Heart left ventricle (tissue), 16 donors: ENCODE measurements around the gene ARMC2. TPM values are rescaled to one million over a fixed set of nuclear protein-coding genes. Genes with fewer than 3 reads are reported as not detected.

Experiments used
- ATAC-seq, 4 donors: fragments of 200-7000 bp; cut with Tn5 transposase; one replicate each; pipeline ENCODE4 v1.9.1; 2020 to 2022; ENCODE audit warnings: moderate library complexity in 4 of 4, mild to moderate bottlenecking in 3 of 4, moderate number of reproducible peaks in 1 of 4
- DNase-seq, 5 donors: peaks; one replicate each; pipeline ENCODE4 v3.0.0-alpha.2; 2020
- H3K27ac ChIP-seq, 12 donors: fragments of 200-600 bp; sonication (generic) in 4 of 12; one replicate each; pipeline versions ENCODE4 v1.5.0 to v1.8.0; 2016 to 2022; ENCODE audit warnings: mild to moderate bottlenecking in 2 of 12
- H3K27me3 ChIP-seq, 9 donors: fragments of 200-600 bp; sonication (generic) in 2 of 9; one replicate each; pipeline versions ENCODE4 v1.5.1 to v1.8.0; 2016 to 2022; ENCODE audit warnings: mild to moderate bottlenecking in 3 of 9
- H3K36me3 ChIP-seq, 9 donors: fragments of 200-600 bp; sonication (generic) in 2 of 9; one replicate each; pipeline versions ENCODE4 v1.5.0 to v1.8.0; 2018 to 2022; ENCODE audit warnings: mild to moderate bottlenecking in 2 of 9
- H3K4me1 ChIP-seq, 12 donors: fragments of 200-600 bp; sonication (generic) in 4 of 12; one replicate each; pipeline versions ENCODE4 v1.5.0 to v1.8.0; 2016 to 2022; ENCODE audit warnings: mild to moderate bottlenecking in 3 of 12
- H3K4me3 ChIP-seq, 12 donors: fragments of 200-600 bp; sonication (generic) in 4 of 12; one replicate each; pipeline versions ENCODE4 v1.5.0 to v1.8.0; 2017 to 2022; ENCODE audit warnings: mild to moderate bottlenecking in 9 of 12, moderate library complexity in 4 of 12
- H3K9me3 ChIP-seq, 12 donors: fragments of 200-600 bp; sonication (generic) in 4 of 12; one replicate each; pipeline versions ENCODE4 v1.5.0 to v1.8.0; 2016 to 2022; ENCODE audit warnings: mild to moderate bottlenecking in 1 of 12
- CTCF ChIP-seq, 12 donors: fragments of 200-600 bp; sonication (generic) in 4 of 12; IDR thresholded peaks; one replicate each; pipeline versions ENCODE4 v1.5.0 to v1.8.0; 2018 to 2022; ENCODE audit warnings: antibody characterized with exemption in 12 of 12, mild to moderate bottlenecking in 5 of 12
- POLR2A ChIP-seq, 2 donors: fragments of 450-650 bp; IDR thresholded peaks; one replicate each; pipeline ENCODE4 v1.6.1; 2017; ENCODE audit warnings: antibody characterized with exemption in 2 of 2, mild to moderate bottlenecking in 2 of 2, moderate library complexity in 2 of 2
- WGBS, 4 donors: extraction: QIAGEN DNeasy Blood & Tissue Kit in 2 of 4; methylation state at CpG; one replicate each; pipeline versions ENCODE4 v1.1.5 to v1.1.7; 2013 to 2018; 5-methylcytosine and 5-hydroxymethylcytosine counted together
- intact Hi-C, 10 donors: fragments of 100-400 bp; cut with DNase I; formaldehyde crosslinking; loops; one replicate each; pipeline versions ENCODE4 v1.11.1 to v1.14.2; 2022
- polyA plus RNA-seq, 2 donors: library from polyadenylated mRNA; stranded (reverse); fragments of 200-250 nt; gene quantifications; one replicate each; pipeline ENCODE4 v1.2.3, GENCODE V29; 2013
- total RNA-seq, 9 donors: library from RNA; depleted of rRNA in 2 of 9; stranded (reverse); fragments of >200 nt in 2 of 9; fragmentation: NEBNext Ultra II Directional in 3 of 9; extraction: Animal tissue kit (Norgen Biotek cat#: 25700) in 3 of 9; gene quantifications; one replicate each; pipeline versions ENCODE4 v1.1.0 to v1.2.4, GENCODE V29; 2016 to 2023
- donor health status: ischemic (EF 13 %, LVEDD 7.1; RV severe dilation, severe dysfunction).
- donor health status: healthy with polysubstance abuse.
- donor health status: DM: no; HTN: yes; CAD: no.
- donor health status: DM: no; HTN: no; CAD: no.
- donor health status: ischemic (EF 25% LVEDD 6.9; RV normal size, moderate dysfunction).
- donor health status: ischemic (EF 25% LVEDD 5.7; RV mildly dilated, moderate dysfunction).
- donor health status: healthy.
- donor health status: DM: yes; HTN: yes; CAD: no.
- donor health status: ischemic (EF 35%, LVEDD 5.7; RV mildly dilated, moderate dysfunction).
- donor health status: nonischemic (EF 11% LVEDD 7.7; RV severe dilation, severe dysfunction).
- donor health status: DM: yes; HTN: yes; CAD: no.
- donor health status: PGD.
- donor health status: ischemic (EF 29% LVEDD 5.4; RV normal size, mild dysfunction).
- donor health status: nonischemic (EF 23%, LVEDD 6.1; RV moderate dilation, normal function).

The ARMC2 gene
- total and polyA plus RNA-seq, 11 donors: 3.1 to 18.0 (median 9.2) TPM

- Histone ChIP-seq H3K27me3 (no peaks in the 10 kb centered on the region), H3K27ac (peak overlapping the region in 5 of 12 donors; percentile 75 to 93 (median 77)), H3K9me3 (no peaks in the 10 kb centered on the region), H3K36me3 (peaks cover 0 to 18% (median 0%) of the 10 kb centered on the region in 9 donors), H3K4me3 (no peak overlapping the region), H3K4me1 (peaks cover 0 to 67% (median 50%) of the 10 kb centered on the region in 12 donors)
- 87 to 93% (median 87%) methylated on average over 7 of the region's 7 CpGs for WGBS, 4 donors
- intact Hi-C loops: no loop called here
- ATAC-seq (no peak), DNase-seq (no peak)
- no peak for TF ChIP-seq POLR2A (IDR thresholded peaks at IDR 0.05)
- TF ChIP-seq CTCF (IDR thresholded peaks at IDR 0.05): no peak
These were observed 25.0 kb downstream of the ARMC2 start for GRCh38 chr6:108873251-108873650.

GRCh38 chr6:108873971-108874370, 25.7 kb downstream of the ARMC2 start:
- TF ChIP-seq POLR2A (IDR thresholded peaks at IDR 0.05) (no peak), CTCF (IDR thresholded peaks at IDR 0.05) (no peak)
- Histone ChIP-seq H3K4me3 (peak overlapping the region in 1 of 12 donors; percentile 18), H3K27me3 (no peaks in the 10 kb centered on the region), H3K36me3 (peaks cover 0 to 13% (median 0%) of the 10 kb centered on the region in 9 donors), H3K9me3 (no peaks in the 10 kb centered on the region), H3K4me1 (peaks cover 0 to 69% (median 50%) of the 10 kb centered on the region in 12 donors), H3K27ac (peak overlapping the region in 11 of 12 donors; percentile 31 to 93 (median 75))
- ATAC-seq (peak in 2 of 4 donors; percentile 21 to 30), DNase-seq (no peak)
- WGBS, 4 donors: 70 to 83% (median 78%) methylated on average over 6 of the region's 6 CpGs
- intact Hi-C loops: no loop called here

- peak in 1 of 4 donors; percentile 24 for ATAC-seq
- 77 to 87% (median 84%) methylated on average over 5 of the region's 5 CpGs for WGBS, 4 donors
- peaks cover 0 to 69% (median 50%) of the 10 kb centered on the region in 12 donors for H3K4me1 ChIP-seq
These were observed 26.4 kb downstream of the ARMC2 start for GRCh38 chr6:108874470-108875160.

More at GRCh38 chr6:108874470-108875160, 26.4 kb downstream of the ARMC2 start:
- intact Hi-C loops: loop anchor here in 1 of 10 donors (5.0 kb wide), 1 partner anchor 37 kb away; no protein-coding TSS in a partner anchor
- H3K27ac ChIP-seq: peak overlapping the region in 11 of 12 donors; percentile 31 to 93 (median 75)
- TF ChIP-seq CTCF (IDR thresholded peaks at IDR 0.05): no peak
- no peak for TF ChIP-seq POLR2A (IDR thresholded peaks at IDR 0.05)
- H3K36me3 ChIP-seq: peaks cover 0 to 12% (median under 1%) of the 10 kb centered on the region in 9 donors
- H3K27me3 ChIP-seq: no peaks in the 10 kb centered on the region
- H3K4me3 ChIP-seq: peak overlapping the region in 1 of 12 donors; percentile 18
- H3K9me3 ChIP-seq: no peaks in the 10 kb centered on the region
- DNase-seq: no peak
